Left lung (tissue), 10 donors: ENCODE measurements around the gene RNASEH2B. TPM values are rescaled to one million over a fixed set of nuclear protein-coding genes. Genes with fewer than 3 reads are reported as not detected.

Experiments used
- ATAC-seq: fragments of 200-7000 bp; cut with Tn5 transposase; one replicate; pipeline ENCODE4 v1.9.1; 2020; ENCODE audit warnings: moderate library complexity
- DNase-seq, 4 donors: peaks; one replicate each; pipeline ENCODE4 v3.0.0-alpha.2; 2013 to 2020
- H3K27ac ChIP-seq, 2 donors: fragments of 200-600 bp; sonication (generic) in 1 of 2; one replicate each; pipeline versions ENCODE4 v1.5.0 to v1.8.0; 2020 to 2021
- H3K27me3 ChIP-seq, 2 donors: fragments of 200-600 bp; sonication (generic) in 1 of 2; one replicate each; pipeline versions ENCODE4 v1.5.0 to v1.8.0; 2020 to 2021
- H3K36me3 ChIP-seq, 2 donors: fragments of 200-600 bp; sonication (generic) in 1 of 2; one replicate each; pipeline versions ENCODE4 v1.5.0 to v1.8.0; 2020 to 2021
- H3K4me1 ChIP-seq, 2 donors: fragments of 200-600 bp; one replicate each; pipeline ENCODE4 v1.8.0; 2021
- H3K4me3 ChIP-seq, 2 donors: fragments of 200-600 bp; sonication (generic) in 1 of 2; one replicate each; pipeline versions ENCODE4 v1.5.0 to v1.8.0; 2020 to 2021; ENCODE audit warnings: mild to moderate bottlenecking in 1 of 2
- H3K9me3 ChIP-seq, 2 donors: fragments of 200-600 bp; sonication (generic) in 1 of 2; one replicate each; pipeline versions ENCODE4 v1.5.0 to v1.8.0; 2020 to 2021
- CTCF ChIP-seq, 2 donors: fragments of 200-600 bp; sonication (generic) in 1 of 2; IDR thresholded peaks; one replicate each; pipeline versions ENCODE4 v1.5.0 to v1.8.0; 2021; ENCODE audit warnings: antibody characterized with exemption in 2 of 2
- intact Hi-C, 2 donors: fragments of 100-400 bp; cut with DNase I; formaldehyde crosslinking; loops; one replicate each; pipeline versions ENCODE4 v1.11.2 to v1.14.2; 2022
- polyA plus RNA-seq, 6 donors: library from polyadenylated mRNA; unstranded; fragments of 120-200 nt; gene quantifications; one replicate each; pipeline ENCODE4 v1.2.1, GENCODE V29; 2013; ENCODE audit not compliant: insufficient read length in 6 of 6
- total RNA-seq, 2 donors: library from RNA; stranded (reverse); fragmentation: NEBNext Ultra II Directional; extraction: Animal tissue kit (Norgen Biotek cat#: 25700); gene quantifications; one replicate each; pipeline ENCODE4 v1.2.1, GENCODE V29; 2021
- donor health status: DM: no; HTN: yes; CAD: no.
- donor health status: DM: no; HTN: no; CAD: no.

RNASEH2B gene
- total and polyA plus RNA-seq, 8 donors: 39.6 to 73.3 (median 63.5) TPM

GRCh38 chr13:50883728-50884127 lies 25.9 kb upstream of the RNASEH2B start:
- intact Hi-C loops: no loop called here

GRCh38 chr13:50884265-50884664 lies 25.3 kb upstream of the RNASEH2B start:
- no peak for TF ChIP-seq CTCF (IDR thresholded peaks at IDR 0.05)
- no peak overlapping the region for H3K4me3 ChIP-seq
- no peaks in the 10 kb centered on the region for H3K36me3 ChIP-seq
- no peaks in the 10 kb centered on the region for H3K4me1 ChIP-seq
- intact Hi-C loops: no loop called here
- ATAC-seq (no peak), DNase-seq (no peak)
- no peak overlapping the region for H3K27ac ChIP-seq
- no peaks in the 10 kb centered on the region for H3K9me3 ChIP-seq
- no peaks in the 10 kb centered on the region for H3K27me3 ChIP-seq

More at GRCh38 chr13:50883728-50884127, 25.9 kb upstream of the RNASEH2B start:
- Histone ChIP-seq H3K4me3 (no peak overlapping the region), H3K27me3 (no peaks in the 10 kb centered on the region), H3K36me3 (no peaks in the 10 kb centered on the region), H3K9me3 (no peaks in the 10 kb centered on the region), H3K4me1 (no peaks in the 10 kb centered on the region), H3K27ac (no peak overlapping the region)
- ATAC-seq (no peak), DNase-seq (no peak)
- no peak for TF ChIP-seq CTCF (IDR thresholded peaks at IDR 0.05)

- no peak overlapping the region for H3K27ac ChIP-seq
- H3K4me1 ChIP-seq: peaks cover 0 to 7% of the 10 kb centered on the region in 2 donors
- no peak for TF ChIP-seq CTCF (IDR thresholded peaks at IDR 0.05)
- ATAC-seq: no peak
- H3K27me3 ChIP-seq: no peaks in the 10 kb centered on the region
- intact Hi-C loops: no loop called here
- no peaks in the 10 kb centered on the region for H3K36me3 ChIP-seq
- H3K9me3 ChIP-seq: no peaks in the 10 kb centered on the region
- no peak overlapping the region for H3K4me3 ChIP-seq
- DNase-seq: no peak
These were observed 22.4 kb upstream of the RNASEH2B start for GRCh38 chr13:50887151-50887550.

GRCh38 chr13:50888362-50888761 lies 21.2 kb upstream of the RNASEH2B start:
- no peak for TF ChIP-seq CTCF (IDR thresholded peaks at IDR 0.05)
- Histone ChIP-seq H3K4me1 (peaks cover 0 to 17% of the 10 kb centered on the region in 2 donors), H3K9me3 (no peaks in the 10 kb centered on the region), H3K27me3 (no peaks in the 10 kb centered on the region), H3K4me3 (no peak overlapping the region), H3K27ac (no peak overlapping the region), H3K36me3 (no peaks in the 10 kb centered on the region)
- ATAC-seq: no peak
- no peak for DNase-seq
- intact Hi-C loops: no loop called here

- no peaks in the 10 kb centered on the region for H3K27me3 ChIP-seq
- intact Hi-C loops: no loop called here
- H3K36me3 ChIP-seq: no peaks in the 10 kb centered on the region
- no peaks in the 10 kb centered on the region for H3K9me3 ChIP-seq
- no peak for TF ChIP-seq CTCF (IDR thresholded peaks at IDR 0.05)
- DNase-seq: no peak
- no peak overlapping the region for H3K27ac ChIP-seq
- ATAC-seq: no peak
- H3K4me3 ChIP-seq: no peak overlapping the region
- H3K4me1 ChIP-seq: peaks cover 0 to 25% of the 10 kb centered on the region in 2 donors
These were observed 20.3 kb upstream of the RNASEH2B start for GRCh38 chr13:50889317-50889716.
